HG03442 (cell line): ENCODE data around the gene RRAS2.

ENCODE experiments used
- ATAC-seq: cut with Tn5 transposase; IDR thresholded peaks from one replicate; pipeline ENCODE4 v1.9.1; 2021; ENCODE audit warnings: mild to moderate bottlenecking, moderate library complexity; ENCODE audit not compliant: unreplicated experiment

RRAS2 gene

GRCh38 chr11:14340721-14341120 is 18.3 kb downstream of the RRAS2 start:
- no peak for ATAC-seq

GRCh38 chr11:14339356-14339755 is 19.6 kb downstream of the RRAS2 start:
- ATAC-seq: no peak

DNA sequence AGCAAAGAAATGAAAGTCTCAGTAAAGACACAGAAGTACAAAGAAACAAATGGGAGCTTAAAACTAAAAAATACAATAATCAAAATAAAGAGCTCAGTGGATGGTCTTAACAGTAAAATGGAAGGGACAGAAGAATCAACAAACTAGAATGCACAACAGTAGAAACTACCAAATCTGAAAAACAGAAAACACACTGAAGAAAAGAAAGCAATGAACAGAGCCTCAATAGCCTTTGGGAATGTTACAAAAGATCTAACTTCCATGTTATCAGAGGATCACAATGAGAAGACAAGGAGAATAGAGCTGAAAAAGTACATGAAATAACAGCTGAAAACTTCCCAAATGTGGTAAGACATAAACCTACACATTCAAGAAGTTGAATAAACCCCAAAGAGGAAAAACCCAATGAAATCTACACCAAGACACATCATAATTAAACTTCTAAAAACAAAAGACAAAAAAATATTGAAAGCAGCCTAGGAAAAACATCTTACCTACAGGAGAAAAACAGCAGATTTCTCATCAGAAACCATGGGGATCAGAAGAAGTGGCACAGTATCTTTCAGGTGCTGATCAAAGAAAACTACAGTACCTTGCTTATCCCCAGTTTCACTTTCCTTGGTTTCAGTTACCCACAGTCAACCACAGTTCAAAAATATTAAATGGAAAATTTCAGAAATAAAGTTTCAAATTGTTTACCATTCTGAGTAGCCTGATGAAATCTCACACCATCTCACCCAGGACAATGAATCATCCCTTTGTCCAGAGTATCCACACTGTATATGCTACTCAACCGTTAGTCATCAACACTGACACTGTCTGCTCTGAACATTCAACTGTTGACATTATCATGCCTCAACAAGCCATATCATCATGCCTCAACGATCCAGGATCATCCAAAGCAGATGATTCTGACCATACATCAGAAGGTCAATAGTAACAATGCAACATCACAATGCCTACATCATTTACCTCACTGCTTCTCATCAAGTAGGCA is 22.2 kb downstream of the RRAS2 start:
- peak; percentile 47 for ATAC-seq

- no peak for ATAC-seq
Observed at GRCh38 chr11:14335712-14336111, 23.3 kb downstream of the RRAS2 start.

- ATAC-seq: no peak
Observed at GRCh38 chr11:14334893-14335292, 24.1 kb downstream of the RRAS2 start.

GRCh38 chr11:14334192-14334591 is 24.8 kb downstream of the RRAS2 start:
- no peak for ATAC-seq

- ATAC-seq: peak; percentile 59
Observed at GRCh38 chr11:14331476-14332136, 27.4 kb downstream of the RRAS2 start.

GRCh38 chr11:14330881-14331280 is 28.1 kb downstream of the RRAS2 start:
- ATAC-seq: no peak

- no peak for ATAC-seq
Observed at GRCh38 chr11:14329702-14330101, 29.3 kb downstream of the RRAS2 start.

DNA sequence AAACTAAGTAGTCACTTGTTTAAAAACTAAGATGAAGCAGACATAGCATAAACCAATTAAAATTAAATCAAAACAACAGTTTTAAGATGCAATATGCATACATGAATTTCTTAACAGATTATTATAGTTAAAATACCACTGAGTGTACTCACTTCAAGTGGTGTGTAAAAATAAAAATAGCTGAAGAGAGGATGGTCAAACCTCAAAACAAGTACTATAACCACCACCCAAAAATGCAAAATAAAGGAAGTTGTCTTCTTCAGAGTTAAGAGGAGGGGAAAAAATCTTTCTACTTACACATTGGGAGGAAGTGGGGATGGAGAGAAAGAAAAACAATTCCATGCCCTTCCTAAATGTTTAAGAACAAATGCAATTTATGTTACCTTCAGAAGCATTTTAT is 31.9 kb downstream of the RRAS2 start:
- no peak for ATAC-seq

- ATAC-seq: no peak
Observed at GRCh38 chr11:14323118-14323676, 35.8 kb downstream of the RRAS2 start.

DNA sequence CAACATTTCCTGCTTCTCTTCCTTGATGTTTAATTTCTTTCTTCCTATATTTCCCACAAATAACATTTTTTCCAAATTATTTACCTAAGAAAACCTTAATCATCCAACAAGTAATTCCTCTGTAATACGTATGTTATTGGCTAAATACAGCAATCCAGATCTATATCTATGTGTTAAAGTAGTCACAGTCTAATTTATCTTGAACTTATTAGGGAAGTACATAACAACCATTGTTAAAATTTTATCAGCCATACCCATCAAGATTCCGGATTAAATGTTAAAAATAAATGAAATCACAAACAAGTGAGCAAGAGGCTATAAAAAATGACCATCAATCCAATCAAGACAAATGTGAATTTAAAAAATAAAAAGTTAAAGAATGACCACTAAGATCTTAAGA is 36.5 kb downstream of the RRAS2 start:
- ATAC-seq: no peak

- ATAC-seq: peak; percentile 57
Observed at GRCh38 chr11:14320020-14320419, 39.0 kb downstream of the RRAS2 start.

DNA sequence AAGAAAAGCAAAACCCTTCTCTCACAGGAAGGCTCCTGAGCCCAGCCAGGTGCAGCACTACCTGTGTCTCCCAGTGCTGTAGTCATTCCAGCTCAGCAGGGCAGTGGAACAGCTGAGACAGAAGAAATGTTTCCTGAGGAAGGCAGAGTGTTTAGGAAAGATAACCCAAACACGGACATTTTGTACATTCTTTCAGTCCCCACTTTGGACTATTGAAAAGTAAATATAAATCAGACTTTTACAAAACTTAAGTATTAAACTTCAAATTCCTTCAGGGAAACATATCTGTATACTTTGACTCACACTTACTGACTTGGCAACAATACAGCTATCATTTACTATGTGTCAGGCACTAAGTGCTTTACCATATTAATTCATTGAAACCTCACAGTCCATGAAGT is 40.4 kb downstream of the RRAS2 start:
- ATAC-seq: no peak

GRCh38 chr11:14317659-14318325 is 41.2 kb downstream of the RRAS2 start:
- ATAC-seq: no peak

GRCh38 chr11:14315130-14315529 is 43.9 kb downstream of the RRAS2 start:
- peak; percentile 29 for ATAC-seq

DNA sequence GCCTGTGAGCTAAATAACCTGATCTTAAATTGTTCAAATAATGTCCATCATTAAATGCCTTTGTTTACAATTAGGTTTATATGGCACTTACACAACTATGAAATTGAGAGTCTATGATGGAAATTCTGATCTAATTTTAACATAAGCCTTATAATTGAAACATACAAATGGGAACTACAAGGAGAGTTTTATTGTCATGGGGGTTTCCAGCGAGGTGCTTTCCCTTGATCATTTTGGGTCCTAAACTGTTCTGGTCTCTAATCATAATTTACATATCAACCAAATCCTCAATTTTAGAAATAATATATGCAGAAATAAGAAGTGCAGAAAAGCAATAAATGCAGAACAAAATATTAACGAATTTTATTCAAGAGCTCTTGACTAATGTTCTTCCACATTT is 44.9 kb downstream of the RRAS2 start:
- ATAC-seq: no peak

GRCh38 chr11:14312736-14313438 is 46.1 kb downstream of the RRAS2 start:
- ATAC-seq: no peak

GRCh38 chr11:14310679-14311078 is 48.3 kb downstream of the RRAS2 start:
- ATAC-seq: no peak

DNA sequence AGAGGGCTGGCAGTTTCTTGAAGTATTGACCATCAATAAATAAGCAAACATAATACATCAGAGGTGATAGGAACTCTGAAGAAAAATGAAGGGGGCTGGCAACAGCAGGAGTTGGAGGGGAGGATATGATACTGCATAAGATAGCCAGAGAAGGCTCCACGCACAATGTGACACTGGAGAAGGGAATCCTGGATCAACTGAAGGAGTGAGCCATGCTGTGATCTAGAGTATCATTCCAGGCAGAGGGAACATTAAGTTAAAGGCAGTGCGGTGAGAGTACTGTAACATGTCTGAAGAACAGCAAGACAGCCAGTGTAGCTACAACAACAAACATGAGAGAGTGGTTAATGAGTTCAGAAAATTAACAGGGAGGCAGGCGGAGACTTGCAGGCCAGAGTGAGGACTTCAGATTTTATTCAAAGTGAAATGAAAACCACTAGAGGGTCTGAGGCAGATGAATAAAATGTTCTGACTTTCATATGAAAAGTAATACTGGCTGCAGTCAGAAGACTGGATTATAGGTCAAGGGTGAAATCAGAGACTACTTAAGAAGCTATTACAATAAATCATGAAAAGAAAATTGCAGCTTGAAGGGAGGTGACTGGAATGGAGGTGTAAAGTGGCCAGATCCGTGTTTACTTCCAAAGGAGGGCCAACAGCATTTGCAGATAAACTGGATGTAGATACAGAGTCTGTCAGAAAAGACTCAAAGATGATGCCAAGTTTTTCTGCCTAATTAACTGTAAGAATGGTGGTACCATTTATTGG is 49.4 kb downstream of the RRAS2 start:
- no peak for ATAC-seq
